Kidney epithelial cell (primary cell): ENCODE data around the gene SLC5A10. TPM values are rescaled to one million over a fixed set of nuclear protein-coding genes. Genes with fewer than 3 reads are reported as not detected.
"Not testable (repeated sequence)": the region's sequence is repeated elsewhere in the genome, so short reads cannot be mapped to it uniquely, and the experiment has no call there.

Experiments used
- DNase-seq: peaks from one replicate; pipeline ENCODE4 v3.0.0-alpha.2; 2010; ENCODE audit warnings: low read depth
- H3K27me3 ChIP-seq: 2 replicates; pipeline ENCODE4 v1.6.0; 2011; ENCODE audit warnings: low read length; ENCODE audit not compliant: control insufficient read depth, insufficient read depth
- H3K36me3 ChIP-seq: 2 replicates; pipeline ENCODE4 v1.5.1; 2011; ENCODE audit warnings: low read length; ENCODE audit not compliant: control insufficient read depth, insufficient read depth
- H3K4me3 ChIP-seq: 2 replicates; pipeline ENCODE4 v1.5.1; 2011; ENCODE audit warnings: low read depth, mild to moderate bottlenecking, control low read depth, low read length
- CTCF ChIP-seq: IDR thresholded peaks from 2 replicates; pipeline ENCODE4 v1.5.1; 2011; ENCODE audit warnings: mild to moderate bottlenecking, moderate library complexity, low read length, control low read depth, inconsistent platforms; ENCODE audit not compliant: insufficient read depth, poor library complexity, severe bottlenecking
- total RNA-seq: library from RNA; depleted of rRNA; stranded (reverse); fragments of >200 nt; gene quantifications from 2 replicates; pipeline ENCODE4 v1.2.3, GENCODE V29; 2015

Gene SLC5A10
- total RNA-seq, 1 donor from 2014 or later = not detected

GRCh38 chr17:18950346-18950745 lies 1.6 kb upstream of the SLC5A10 start:
- Histone ChIP-seq H3K36me3 (no peaks in the 10 kb centered on the region), H3K27me3 (no peaks in the 10 kb centered on the region), H3K4me3 (no peak overlapping the region)
- no peak for TF ChIP-seq CTCF
- no peak for DNase-seq

- TF ChIP-seq CTCF = no peak
- Histone ChIP-seq H3K4me3 (no peak overlapping the region), H3K27me3 (no peaks in the 10 kb centered on the region), H3K36me3 (no peaks in the 10 kb centered on the region)
- peak; percentile 75 for DNase-seq
Observed at GRCh38 chr17:18950944-18951905, 740 bp upstream of the SLC5A10 start.

- no peak for DNase-seq
- no peaks in the 10 kb centered on the region for H3K36me3 ChIP-seq
- TF ChIP-seq CTCF = no peak
- no peaks in the 10 kb centered on the region for H3K27me3 ChIP-seq
- H3K4me3 ChIP-seq = no peak overlapping the region
Observed at GRCh38 chr17:18953231-18953728, 1.3 kb downstream of the SLC5A10 start.

- no peak for DNase-seq
- no peak for TF ChIP-seq CTCF
- Histone ChIP-seq H3K4me3 (no peak overlapping the region), H3K27me3 (no peaks in the 10 kb centered on the region), H3K36me3 (no peaks in the 10 kb centered on the region)
Observed at GRCh38 chr17:18954321-18954720, 2.4 kb downstream of the SLC5A10 start.

GRCh38 chr17:18955009-18955408 lies 3.0 kb downstream of the SLC5A10 start:
- no peak for TF ChIP-seq CTCF
- no peak for DNase-seq
- Histone ChIP-seq H3K36me3 (no peaks in the 10 kb centered on the region), H3K27me3 (no peaks in the 10 kb centered on the region), H3K4me3 (no peak overlapping the region)

- DNase-seq, H3K36me3 ChIP-seq, H3K27me3 ChIP-seq, H3K4me3 ChIP-seq: not testable (repeated sequence)
Observed at GRCh38 chr17:18956021-18956420, 4.1 kb downstream of the SLC5A10 start.
